Epithelial cell of esophagus (primary cell): ENCODE results near the gene USP34.

Source experiments
- DNase-seq: peaks from one replicate; pipeline ENCODE4 v3.0.0; 2010; ENCODE audit warnings: low read depth
- H3K4me3 ChIP-seq: 2 replicates; pipeline ENCODE4 v1.5.1; 2011; ENCODE audit warnings: mild to moderate bottlenecking, low read length, control low read depth
- CTCF ChIP-seq: IDR thresholded peaks from 2 replicates; pipeline ENCODE4 v1.5.1; 2011; ENCODE audit warnings: low read depth, mild to moderate bottlenecking, low read length, control low read depth, inconsistent platforms; ENCODE audit not compliant: insufficient read depth; ENCODE audit errors: missing control alignments

USP34 gene

DNA sequence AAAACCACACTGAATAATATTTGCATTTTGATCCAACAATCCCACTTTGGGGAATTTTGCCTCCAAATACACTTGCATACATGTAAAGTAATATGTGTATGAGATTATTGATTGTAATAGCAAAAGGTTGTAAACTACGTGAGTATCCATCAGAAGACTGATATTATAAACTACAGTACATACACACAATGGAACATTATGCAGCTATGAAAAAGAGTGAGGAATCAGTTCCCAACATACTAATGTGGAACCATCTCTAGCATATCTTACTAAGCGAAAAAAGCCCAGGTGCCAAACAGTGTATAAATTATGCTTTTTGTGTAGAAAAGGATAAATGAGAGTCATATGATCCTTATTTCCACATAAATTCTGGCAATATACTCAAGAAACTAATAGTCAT lies 324.9 kb downstream of the USP34 start:
- DNase-seq: no peak
- TF ChIP-seq CTCF: no peak
- peak overlapping the region; percentile 95 for H3K4me3 ChIP-seq

DNA sequence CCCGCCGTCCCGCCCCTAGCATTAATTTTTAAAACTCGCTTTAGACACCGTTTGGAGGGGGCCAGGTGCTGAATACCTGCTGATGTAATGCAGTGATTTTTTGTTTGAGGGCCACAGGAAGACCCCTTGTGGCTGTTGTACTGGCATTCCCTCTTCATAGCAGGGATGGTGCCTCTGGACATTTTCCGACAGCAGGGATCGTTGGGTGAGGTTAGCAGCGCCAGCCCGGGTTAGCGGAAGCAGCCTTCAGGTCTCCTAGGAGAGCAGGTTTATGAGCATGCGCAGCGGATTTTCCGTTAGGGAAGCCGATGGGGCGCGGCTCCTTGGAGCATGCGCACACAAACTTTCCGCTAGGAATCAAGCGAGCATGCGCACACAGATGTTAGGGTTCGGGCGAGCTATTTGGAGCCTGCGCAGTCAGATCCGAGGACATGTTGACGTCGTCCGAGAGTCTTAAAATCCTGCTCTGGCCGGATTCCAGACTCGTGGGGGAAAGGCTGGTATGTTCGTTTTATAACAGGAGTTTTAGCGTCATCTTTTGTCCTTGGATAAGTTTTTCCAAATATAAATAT lies 326.1 kb downstream of the USP34 start:
- H3K4me3 ChIP-seq: peak overlapping the region; percentile 95
- peak; percentile 3 for TF ChIP-seq CTCF
- DNase-seq: peak; percentile 97

DNA sequence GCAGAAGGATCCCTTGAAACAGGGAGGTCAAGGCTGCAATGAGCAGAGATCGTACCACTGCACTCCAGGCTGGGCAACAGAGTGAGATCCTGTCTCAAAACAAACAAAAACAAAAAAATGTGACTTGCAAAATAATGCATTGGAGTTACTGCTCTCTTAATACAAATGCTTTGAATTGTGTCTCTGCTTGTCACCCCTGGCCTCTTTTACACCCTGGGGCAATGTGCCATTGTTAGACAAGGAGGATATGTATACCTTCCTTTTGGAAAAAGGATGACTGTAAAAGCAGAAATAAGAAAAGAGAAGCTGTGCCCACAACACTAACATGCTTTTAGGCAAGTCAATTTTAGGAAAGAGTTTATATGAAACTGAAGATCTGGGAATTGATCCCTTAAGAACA lies 329.7 kb downstream of the USP34 start:
- no peak for TF ChIP-seq CTCF
- no peak overlapping the region for H3K4me3 ChIP-seq
- DNase-seq: no peak

GRCh38 chr2:61138859-61139258 lies 332.0 kb downstream of the USP34 start:
- no peak for TF ChIP-seq CTCF
- DNase-seq: no peak
- no peak overlapping the region for H3K4me3 ChIP-seq
